GM18511 (cell line): ENCODE results near the gene NOTUM.

Source experiments
- ATAC-seq: cut with Tn5 transposase; IDR thresholded peaks from one replicate; pipeline ENCODE4 v1.9.1; 2021; ENCODE audit warnings: mild to moderate bottlenecking, moderate library complexity; ENCODE audit not compliant: unreplicated experiment

NOTUM gene

GRCh38 chr17:81961087-81961511 is at the start of gene NOTUM:
Gene NOTUM, minus strand, starts transcription at chr17:81961187. Its CDS starts 278 bp downstream, at chr17:81960909.
- no peak for ATAC-seq

GRCh38 chr17:82009413-82009812 is 48.4 kb upstream of the NOTUM start:
- ATAC-seq = no peak

GRCh38 chr17:82008941-82009405 is 48.0 kb upstream of the NOTUM start:
- no peak for ATAC-seq

- ATAC-seq = no peak
Observed at GRCh38 chr17:82008258-82008940, 47.4 kb upstream of the NOTUM start.

- ATAC-seq = no peak
Observed at GRCh38 chr17:82007495-82008257, 46.7 kb upstream of the NOTUM start.

- ATAC-seq = no peak
Observed at GRCh38 chr17:82007228-82007494, 46.2 kb upstream of the NOTUM start.

GRCh38 chr17:82006468-82007227 is 45.7 kb upstream of the NOTUM start:
- ATAC-seq = no peak

GRCh38 chr17:82005701-82006348 is 44.8 kb upstream of the NOTUM start:
- ATAC-seq = no peak

- no peak for ATAC-seq
Observed at GRCh38 chr17:82004517-82005455, 43.8 kb upstream of the NOTUM start.

GRCh38 chr17:82003411-82004381 is 42.7 kb upstream of the NOTUM start:
- ATAC-seq = no peak

- ATAC-seq = no peak
Observed at GRCh38 chr17:82001571-82002056, 40.6 kb upstream of the NOTUM start.

- no peak for ATAC-seq
Observed at GRCh38 chr17:82000803-82001570, 40.0 kb upstream of the NOTUM start.

- ATAC-seq = no peak
Observed at GRCh38 chr17:81999976-82000802, 39.2 kb upstream of the NOTUM start.

GRCh38 chr17:81999587-81999975 is 38.6 kb upstream of the NOTUM start:
- no peak for ATAC-seq

- no peak for ATAC-seq
Observed at GRCh38 chr17:81998691-81999438, 37.9 kb upstream of the NOTUM start.

- no peak for ATAC-seq
Observed at GRCh38 chr17:81998212-81998611, 37.2 kb upstream of the NOTUM start.
